GM12865 (cell line): ENCODE results near the gene CCDC197.

Experiments
- DNase-seq: peaks from one replicate; pipeline ENCODE4 v3.0.0; 2010; ENCODE audit warnings: low read depth
- H3K4me3 ChIP-seq: 2 replicates; pipeline ENCODE4 v1.5.1; 2011; ENCODE audit warnings: mild to moderate bottlenecking, low read depth, low read length, control low read depth
- TF ChIP-seq, protein P1 (sequence below): IDR thresholded peaks from 2 replicates; pipeline ENCODE4 v1.5.1; 2011; ENCODE audit warnings: low read length, control low read depth, low read depth, inconsistent platforms; ENCODE audit not compliant: insufficient read depth; ENCODE audit errors: missing control alignments

Gene CCDC197

DNA sequence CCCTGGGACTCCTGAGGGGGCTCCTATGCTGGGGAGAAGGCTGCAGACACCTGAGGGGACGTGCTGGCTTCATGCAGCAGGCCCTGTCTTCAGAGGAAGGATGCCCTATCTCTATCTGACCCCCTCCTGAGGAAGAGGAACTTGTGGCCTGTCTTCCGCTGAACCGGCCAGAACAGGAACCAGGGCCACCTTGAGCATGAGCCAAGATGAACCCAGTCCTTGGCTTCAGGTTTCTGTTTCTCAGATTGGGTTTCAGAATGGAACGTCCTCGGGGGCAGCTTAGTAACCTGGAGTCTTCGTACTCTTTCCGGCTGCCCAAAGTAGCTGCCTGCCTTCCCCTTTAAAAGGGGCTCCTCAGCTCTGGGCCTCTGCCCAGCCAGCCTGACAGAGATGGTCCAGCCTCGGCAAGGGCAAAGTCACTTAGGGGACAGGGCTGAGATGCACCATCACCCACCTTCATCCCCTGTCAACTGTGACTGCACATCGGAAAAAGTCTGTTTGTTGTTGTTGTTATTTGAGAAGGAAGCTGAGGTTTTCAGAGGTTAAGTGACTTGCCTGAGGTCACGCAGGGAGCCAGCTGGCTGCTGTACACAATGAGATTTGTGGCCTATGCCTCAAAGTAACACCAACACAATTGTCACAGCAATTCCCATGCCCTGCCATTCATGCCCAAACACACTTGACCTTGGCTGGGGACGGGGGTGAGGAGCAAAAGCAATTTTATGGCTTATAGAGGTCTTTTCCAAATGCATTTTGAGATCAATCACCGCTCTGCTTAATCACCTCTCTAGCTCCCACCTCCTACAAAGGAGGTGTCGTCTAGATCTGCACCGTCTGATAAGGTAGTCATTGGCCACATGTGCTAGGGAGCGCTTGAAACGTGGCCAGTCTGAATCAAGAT lies 34.1 kb upstream of the CCDC197 start:
- peak overlapping the region; percentile 20 for H3K4me3 ChIP-seq
- TF ChIP-seq, protein P1, sequence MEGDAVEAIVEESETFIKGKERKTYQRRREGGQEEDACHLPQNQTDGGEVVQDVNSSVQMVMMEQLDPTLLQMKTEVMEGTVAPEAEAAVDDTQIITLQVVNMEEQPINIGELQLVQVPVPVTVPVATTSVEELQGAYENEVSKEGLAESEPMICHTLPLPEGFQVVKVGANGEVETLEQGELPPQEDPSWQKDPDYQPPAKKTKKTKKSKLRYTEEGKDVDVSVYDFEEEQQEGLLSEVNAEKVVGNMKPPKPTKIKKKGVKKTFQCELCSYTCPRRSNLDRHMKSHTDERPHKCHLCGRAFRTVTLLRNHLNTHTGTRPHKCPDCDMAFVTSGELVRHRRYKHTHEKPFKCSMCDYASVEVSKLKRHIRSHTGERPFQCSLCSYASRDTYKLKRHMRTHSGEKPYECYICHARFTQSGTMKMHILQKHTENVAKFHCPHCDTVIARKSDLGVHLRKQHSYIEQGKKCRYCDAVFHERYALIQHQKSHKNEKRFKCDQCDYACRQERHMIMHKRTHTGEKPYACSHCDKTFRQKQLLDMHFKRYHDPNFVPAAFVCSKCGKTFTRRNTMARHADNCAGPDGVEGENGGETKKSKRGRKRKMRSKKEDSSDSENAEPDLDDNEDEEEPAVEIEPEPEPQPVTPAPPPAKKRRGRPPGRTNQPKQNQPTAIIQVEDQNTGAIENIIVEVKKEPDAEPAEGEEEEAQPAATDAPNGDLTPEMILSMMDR: no peak
- DNase-seq: peak; percentile 97

DNA sequence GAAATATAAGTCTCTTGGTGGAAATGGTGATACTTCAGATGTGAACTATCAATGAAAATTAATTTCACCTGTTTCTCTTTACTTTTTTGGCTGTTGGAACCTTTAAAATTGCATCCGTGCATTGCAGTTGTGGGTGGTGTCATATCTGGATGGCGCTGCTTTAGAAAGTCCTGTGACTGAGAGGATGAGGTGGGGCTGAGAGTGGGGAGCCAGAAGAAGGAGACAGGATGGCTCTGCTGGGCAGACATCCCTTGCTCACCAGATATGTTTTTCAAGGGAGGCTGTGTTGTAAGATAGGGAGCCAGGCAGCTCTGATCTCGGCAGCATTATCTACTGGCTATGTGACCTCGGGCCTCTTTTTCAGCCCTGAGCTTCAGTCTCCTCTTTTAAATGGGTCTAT lies 33.4 kb upstream of the CCDC197 start:
- DNase-seq: no peak
- TF ChIP-seq, protein P1: no peak
- H3K4me3 ChIP-seq: no peak overlapping the region

DNA sequence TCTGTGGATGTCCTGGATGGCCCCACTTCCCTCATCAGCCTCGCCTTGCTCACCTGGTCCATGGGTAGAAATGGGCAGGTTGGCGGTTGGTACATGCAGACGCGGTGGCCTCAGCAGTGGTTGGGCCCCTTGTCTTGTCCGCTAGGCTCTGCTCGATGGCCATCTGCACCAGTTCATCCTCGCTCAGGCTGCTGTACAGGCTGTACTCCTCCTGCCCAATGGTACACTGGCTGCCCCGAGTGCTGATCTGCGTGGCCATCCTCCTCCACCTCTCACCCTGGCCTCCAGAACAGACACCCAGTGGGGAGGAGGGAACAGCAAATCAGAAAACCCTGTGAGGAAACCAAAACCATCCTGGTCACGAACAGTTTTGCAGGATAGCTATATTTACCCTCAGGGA lies 32.8 kb upstream of the CCDC197 start:
- TF ChIP-seq, protein P1: no peak

DNA sequence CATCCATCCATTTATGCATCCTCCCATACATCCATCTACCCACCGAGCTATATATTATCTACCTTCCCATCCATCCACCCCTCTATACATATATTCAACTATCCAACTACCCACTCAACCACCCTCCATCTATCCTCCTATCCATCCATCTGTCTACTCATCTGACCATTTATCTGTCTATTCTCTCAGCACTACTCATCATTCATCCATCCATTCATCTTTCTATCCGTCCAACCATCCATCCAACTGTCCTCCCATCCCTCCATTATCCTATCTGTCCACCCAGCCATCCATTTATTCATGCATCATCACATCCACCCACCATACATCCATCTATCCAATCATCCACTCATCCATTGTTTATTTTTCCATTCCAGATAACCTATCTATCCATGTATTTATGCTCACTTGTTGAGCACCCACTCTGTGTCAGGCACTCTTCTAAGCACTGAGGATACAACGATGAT lies 32.2 kb upstream of the CCDC197 start:
- no peak overlapping the region for H3K4me3 ChIP-seq
- TF ChIP-seq, protein P1: no peak
- DNase-seq: no peak

More for the DNA sequence above, 32.8 kb upstream of the CCDC197 start:
- H3K4me3 ChIP-seq: no peak overlapping the region
- no peak for DNase-seq

DNA sequence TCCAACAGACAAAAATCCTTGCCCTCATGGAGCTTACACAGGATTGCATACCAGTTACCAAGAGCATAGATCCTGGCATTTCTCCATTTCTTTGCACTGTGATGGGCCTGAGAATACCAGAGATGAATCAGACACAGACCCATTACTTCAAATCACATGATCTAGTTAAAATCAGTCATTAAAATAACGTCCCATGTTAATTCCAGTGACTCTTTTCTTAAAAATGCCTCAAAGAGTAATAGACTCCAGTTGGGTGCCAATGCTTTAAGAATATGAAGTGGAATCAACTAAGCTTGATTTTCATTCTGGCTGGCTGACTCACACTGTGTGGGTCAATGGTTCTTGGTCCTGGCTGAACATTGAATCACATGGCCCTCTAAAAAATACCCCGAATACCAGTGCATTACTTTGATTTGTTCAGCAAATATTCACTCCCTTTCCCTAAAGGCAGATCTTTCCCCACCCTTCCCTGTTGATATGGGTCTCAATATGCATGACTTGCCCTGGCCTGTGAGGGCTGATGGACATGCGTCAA lies 31.7 kb upstream of the CCDC197 start:
- no peak for DNase-seq
- TF ChIP-seq, protein P1: no peak
- H3K4me3 ChIP-seq: no peak overlapping the region

DNA sequence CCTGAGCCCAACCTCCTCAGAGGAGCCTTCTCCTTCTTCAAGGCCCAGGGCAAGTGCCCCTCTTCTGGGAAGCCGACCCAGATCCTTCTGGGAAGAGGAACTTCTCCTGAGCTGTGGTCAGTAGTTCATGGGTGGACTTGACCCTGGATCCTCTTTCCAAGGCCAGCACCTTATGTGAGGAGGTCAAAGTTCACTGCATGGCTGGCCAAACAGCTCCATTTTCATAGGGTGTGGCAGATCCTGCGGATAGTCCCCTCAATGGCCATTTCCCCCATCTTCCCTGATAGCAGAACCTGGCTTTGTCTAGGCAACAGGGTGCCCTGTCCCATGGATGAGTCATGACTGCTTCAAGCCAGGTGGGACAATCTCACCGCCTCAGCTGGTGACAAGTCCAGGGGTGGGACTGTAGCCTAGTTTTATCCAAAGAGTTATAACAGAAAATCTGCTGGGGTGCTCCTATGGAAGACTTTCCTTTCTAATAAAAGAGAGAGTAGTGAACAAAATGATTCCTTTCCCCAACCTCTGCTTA lies 31.1 kb upstream of the CCDC197 start:
- TF ChIP-seq, protein P1: no peak
- H3K4me3 ChIP-seq: no peak overlapping the region
- DNase-seq: no peak
